BE2C (cell line): Measurements from ENCODE around the gene GHRH.

ENCODE experiments used
- DNase-seq: peaks from one replicate; pipeline ENCODE4 v3.0.0-alpha.2; 2020
- H3K27me3 ChIP-seq: fragments of 250-450 bp; sonication (Bioruptor Pico); 2 replicates; pipeline ENCODE4 v1.5.1; 2020; ENCODE audit warnings: mild to moderate bottlenecking
- H3K36me3 ChIP-seq: fragments of 250-450 bp; sonication (Bioruptor Pico); 2 replicates; pipeline ENCODE4 v1.5.1; 2020; ENCODE audit warnings: mild to moderate bottlenecking
- H3K4me1 ChIP-seq: fragments of 250-450 bp; sonication (Bioruptor Pico); 2 replicates; pipeline ENCODE4 v1.5.1; 2020
- H3K4me3 ChIP-seq: 2 replicates; pipeline ENCODE4 v1.5.1; 2011; ENCODE audit warnings: low read depth, low read length
- H3K9me3 ChIP-seq: fragments of 250-450 bp; sonication (Bioruptor Pico); 2 replicates; pipeline ENCODE4 v1.5.1; 2020
- TF ChIP-seq, protein P1 (sequence below): IDR thresholded peaks from 2 replicates; pipeline ENCODE4 v1.5.1; 2012; ENCODE audit warnings: mild to moderate bottlenecking, low read depth, low read length

GHRH gene

DNA sequence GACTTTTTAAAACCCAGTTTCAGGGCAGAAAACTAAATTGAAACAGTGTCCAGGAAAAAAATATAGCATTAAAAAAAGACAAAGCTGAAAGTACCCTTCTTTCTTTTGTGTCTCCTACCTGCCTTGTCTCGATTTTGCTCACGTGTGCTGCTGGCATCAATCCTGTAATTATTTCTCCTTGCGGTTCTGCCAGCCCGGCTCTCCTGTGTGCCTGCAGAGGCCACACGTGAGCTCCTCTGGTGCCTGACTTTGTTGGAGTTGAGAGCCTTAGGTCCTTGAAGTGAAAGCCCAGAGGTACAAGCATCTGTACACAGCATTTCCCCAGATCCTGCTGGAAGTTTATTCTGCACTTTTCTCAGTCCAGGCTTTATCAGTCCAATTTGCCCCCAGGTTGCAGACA, 36.5 kb downstream of the GHRH start:
- TF ChIP-seq, protein P1, sequence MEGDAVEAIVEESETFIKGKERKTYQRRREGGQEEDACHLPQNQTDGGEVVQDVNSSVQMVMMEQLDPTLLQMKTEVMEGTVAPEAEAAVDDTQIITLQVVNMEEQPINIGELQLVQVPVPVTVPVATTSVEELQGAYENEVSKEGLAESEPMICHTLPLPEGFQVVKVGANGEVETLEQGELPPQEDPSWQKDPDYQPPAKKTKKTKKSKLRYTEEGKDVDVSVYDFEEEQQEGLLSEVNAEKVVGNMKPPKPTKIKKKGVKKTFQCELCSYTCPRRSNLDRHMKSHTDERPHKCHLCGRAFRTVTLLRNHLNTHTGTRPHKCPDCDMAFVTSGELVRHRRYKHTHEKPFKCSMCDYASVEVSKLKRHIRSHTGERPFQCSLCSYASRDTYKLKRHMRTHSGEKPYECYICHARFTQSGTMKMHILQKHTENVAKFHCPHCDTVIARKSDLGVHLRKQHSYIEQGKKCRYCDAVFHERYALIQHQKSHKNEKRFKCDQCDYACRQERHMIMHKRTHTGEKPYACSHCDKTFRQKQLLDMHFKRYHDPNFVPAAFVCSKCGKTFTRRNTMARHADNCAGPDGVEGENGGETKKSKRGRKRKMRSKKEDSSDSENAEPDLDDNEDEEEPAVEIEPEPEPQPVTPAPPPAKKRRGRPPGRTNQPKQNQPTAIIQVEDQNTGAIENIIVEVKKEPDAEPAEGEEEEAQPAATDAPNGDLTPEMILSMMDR = no peak
- no peak for DNase-seq
- Histone ChIP-seq H3K9me3 (no peaks in the 10 kb centered on the region), H3K4me1 (peaks cover 9% of the 10 kb centered on the region), H3K36me3 (peaks cover 92% of the 10 kb centered on the region), H3K4me3 (no peak overlapping the region), H3K27me3 (no peaks in the 10 kb centered on the region)

DNA sequence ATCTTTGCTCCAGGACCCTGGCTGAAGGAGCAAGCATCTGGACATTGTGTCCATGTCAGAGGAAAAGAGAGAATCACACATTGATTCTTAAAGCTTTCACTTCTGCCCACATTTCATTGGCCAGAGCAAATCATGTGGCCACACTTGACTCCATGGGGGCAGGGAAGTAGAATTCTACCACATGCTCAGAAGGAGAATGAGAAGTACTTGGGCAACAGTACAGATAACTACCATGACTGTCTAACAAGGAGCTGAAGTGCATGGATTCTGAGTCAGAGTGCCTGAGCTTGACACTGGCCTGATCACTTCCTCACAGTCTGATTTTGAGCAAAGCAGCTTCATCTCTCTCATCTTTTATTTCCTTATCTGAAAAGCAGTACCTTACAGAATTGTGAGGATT, 38.6 kb downstream of the GHRH start:
- TF ChIP-seq, protein P1 = no peak
- no peaks in the 10 kb centered on the region for H3K9me3 ChIP-seq
- H3K36me3 ChIP-seq = peaks cover 92% of the 10 kb centered on the region
- DNase-seq = no peak
- no peaks in the 10 kb centered on the region for H3K27me3 ChIP-seq
- H3K4me1 ChIP-seq = peaks cover 18% of the 10 kb centered on the region
- H3K4me3 ChIP-seq = no peak overlapping the region

DNA sequence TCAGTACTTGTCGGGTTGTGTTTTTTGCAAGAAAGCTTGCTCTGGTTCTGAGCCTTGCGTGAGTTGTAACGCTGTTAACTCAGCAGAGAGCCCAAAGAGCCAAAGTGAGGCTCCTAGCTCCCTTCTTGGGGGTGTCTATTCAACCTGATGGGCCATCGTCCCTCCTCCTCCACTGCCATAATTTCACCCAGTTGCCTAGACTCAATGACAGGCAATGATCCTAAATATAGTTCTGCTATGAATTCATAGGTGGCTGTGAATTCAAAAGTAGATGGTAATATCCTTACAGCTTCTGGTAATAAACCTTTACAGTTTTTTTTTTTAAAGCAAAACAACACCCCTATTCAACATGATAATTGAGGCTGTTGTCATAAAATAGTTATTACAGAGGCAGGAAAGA, 39.5 kb downstream of the GHRH start:
- TF ChIP-seq, protein P1 = no peak
- Histone ChIP-seq H3K4me1 (peaks cover 18% of the 10 kb centered on the region), H3K27me3 (no peaks in the 10 kb centered on the region), H3K36me3 (peaks cover 92% of the 10 kb centered on the region), H3K9me3 (no peaks in the 10 kb centered on the region), H3K4me3 (no peak overlapping the region)
- no peak for DNase-seq

DNA sequence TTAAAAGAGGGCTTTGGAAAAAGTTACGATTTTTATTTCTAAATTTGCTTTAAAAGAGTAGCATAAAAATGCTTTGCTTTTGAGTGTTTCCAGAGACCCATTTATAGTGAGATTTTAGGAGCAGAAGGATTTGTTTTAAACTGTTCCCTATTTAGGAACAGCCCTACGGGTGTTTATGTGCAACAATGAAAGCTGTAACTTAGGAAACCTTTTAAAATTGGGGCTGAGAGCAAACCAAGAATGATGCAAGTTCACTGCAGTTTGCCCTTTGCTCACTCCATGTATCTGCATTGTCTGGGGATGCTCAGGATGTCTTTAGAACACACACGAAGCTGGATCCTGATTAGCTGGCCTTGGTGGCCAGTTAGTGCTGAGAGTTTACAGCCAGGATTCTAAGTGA, 40.9 kb downstream of the GHRH start:
- Histone ChIP-seq H3K4me3 (no peak overlapping the region), H3K27me3 (no peaks in the 10 kb centered on the region), H3K36me3 (peaks cover 92% of the 10 kb centered on the region), H3K9me3 (no peaks in the 10 kb centered on the region), H3K4me1 (peaks cover 18% of the 10 kb centered on the region)
- no peak for DNase-seq
- TF ChIP-seq, protein P1 = no peak

DNA sequence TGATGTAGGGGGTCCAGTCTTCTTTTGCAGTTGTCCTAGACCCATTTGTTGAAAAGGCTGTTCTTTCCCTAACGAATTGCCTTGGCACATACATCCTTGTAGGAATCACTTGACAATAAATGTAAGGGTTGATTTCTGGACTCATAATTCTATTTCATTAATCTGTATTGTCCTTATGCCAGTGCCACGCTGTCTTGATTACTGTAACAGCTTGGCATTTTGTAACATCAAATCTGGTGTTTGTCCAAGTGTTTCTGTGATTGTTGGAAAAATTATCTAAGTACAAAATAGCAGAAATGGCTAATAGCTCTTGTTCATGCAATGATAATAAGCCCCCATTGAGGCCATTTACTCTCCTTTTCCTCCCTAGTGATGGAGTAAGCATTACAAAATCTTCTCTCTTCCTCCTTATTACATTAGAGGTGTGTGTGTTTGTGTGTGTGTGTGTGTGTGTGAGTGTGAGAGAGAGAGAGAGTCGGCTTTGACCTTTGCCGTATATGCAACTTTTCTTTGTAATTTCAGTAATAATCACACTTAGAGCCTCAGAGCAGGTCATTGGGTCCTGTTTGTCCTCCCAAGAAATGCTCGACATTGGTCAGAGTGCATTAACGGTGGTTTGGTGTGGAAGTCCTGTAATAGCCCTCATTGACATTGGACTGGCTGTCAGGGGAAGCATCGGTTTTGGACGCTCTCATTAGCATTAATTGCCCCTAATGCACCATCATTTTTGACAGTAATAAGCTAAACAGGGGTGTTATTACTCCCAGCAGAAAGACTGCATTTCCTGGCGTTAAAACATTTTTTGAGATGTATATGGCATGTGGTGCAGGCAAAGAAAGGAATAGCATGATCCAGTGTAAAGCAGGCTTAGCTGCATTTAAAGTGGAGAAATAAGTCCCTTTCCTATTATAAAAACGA, 41.6 kb downstream of the GHRH start:
- TF ChIP-seq, protein P1 = no peak
- H3K4me3 ChIP-seq = no peak overlapping the region
- no peak for DNase-seq
- peaks cover 92% of the 10 kb centered on the region for H3K36me3 ChIP-seq
- H3K27me3 ChIP-seq = no peaks in the 10 kb centered on the region
- H3K4me1 ChIP-seq = peaks cover 18% of the 10 kb centered on the region
- no peaks in the 10 kb centered on the region for H3K9me3 ChIP-seq

DNA sequence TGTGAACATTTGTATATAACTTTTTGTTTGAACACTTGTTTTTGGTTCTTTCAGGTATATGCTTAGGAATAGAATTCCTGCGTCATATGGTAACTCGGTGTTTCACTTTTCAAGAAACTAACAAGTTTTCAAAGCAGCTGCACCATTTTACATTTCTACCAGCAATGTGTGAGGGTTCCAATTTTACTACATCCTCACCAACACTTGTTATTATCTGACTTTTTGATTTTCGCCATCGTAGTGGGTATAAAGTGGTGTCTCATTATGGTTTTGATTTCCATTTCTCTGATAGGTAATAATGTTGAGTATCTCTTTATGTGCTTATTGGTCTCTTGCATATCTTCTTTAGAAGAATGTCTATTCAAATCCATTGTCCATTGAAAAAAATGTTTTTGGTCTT, 42.6 kb downstream of the GHRH start:
- Histone ChIP-seq H3K4me1 (peaks cover 18% of the 10 kb centered on the region), H3K4me3 (no peak overlapping the region), H3K27me3 (no peaks in the 10 kb centered on the region), H3K36me3 (peaks cover 90% of the 10 kb centered on the region), H3K9me3 (no peaks in the 10 kb centered on the region)
- no peak for DNase-seq
- TF ChIP-seq, protein P1 = no peak
